Skeletal muscle satellite cell (primary cell): ENCODE data around the gene CRADD.

Source experiments
- H3K27me3 ChIP-seq: 2 replicates; pipeline ENCODE4 v1.7.0; 2013; ENCODE audit warnings: low read length; ENCODE audit not compliant: control insufficient read depth, insufficient read depth
- H3K36me3 ChIP-seq: 2 replicates; pipeline ENCODE4 v1.7.0; 2013; ENCODE audit warnings: mild to moderate bottlenecking, control low read depth, low read length; ENCODE audit not compliant: insufficient read depth
- H3K4me1 ChIP-seq: 2 replicates; pipeline ENCODE4 v1.7.0; 2013; ENCODE audit warnings: low read length; ENCODE audit not compliant: control insufficient read depth, insufficient read depth
- H3K4me2 ChIP-seq: 2 replicates; pipeline ENCODE4 v1.7.0; 2013; ENCODE audit warnings: mild to moderate bottlenecking, low read length
- H3K4me3 ChIP-seq: 2 replicates; pipeline ENCODE4 v1.7.0; 2013; ENCODE audit warnings: low read length
- H3K9ac ChIP-seq: 2 replicates; pipeline ENCODE4 v1.7.0; 2013; ENCODE audit warnings: mild to moderate bottlenecking, low read depth, low read length, moderate library complexity
- H3K9me3 ChIP-seq: replicated peaks from 2 replicates; pipeline ENCODE4 v1.7.0; 2013; ENCODE audit warnings: mild to moderate bottlenecking, control low read depth, low read length

The CRADD gene

DNA sequence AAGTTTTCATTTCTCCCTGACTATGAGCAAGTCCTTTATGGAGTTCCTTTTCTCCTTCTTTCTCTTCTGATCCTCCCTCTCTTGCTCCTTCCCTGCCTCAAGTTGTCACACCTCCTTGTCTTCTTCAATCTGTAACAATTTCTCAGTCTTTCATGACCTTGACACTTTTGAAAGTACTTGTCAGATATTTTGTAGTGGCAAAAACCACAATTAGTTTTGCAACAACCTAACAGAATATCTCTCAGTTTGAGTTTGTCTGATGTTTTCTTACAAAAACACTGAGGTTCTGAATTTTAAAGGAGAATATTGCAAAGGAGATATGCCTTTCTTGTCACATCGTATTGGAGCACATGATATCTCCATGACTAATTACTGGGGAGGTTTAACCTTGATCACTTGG lies 4.1 kb upstream of the CRADD start:
- Histone ChIP-seq H3K4me1 (peaks cover 9% of the 10 kb centered on the region), H3K9me3 (no peaks in the 10 kb centered on the region), H3K4me3 (no peak overlapping the region), H3K9ac (no peak overlapping the region), H3K27me3 (no peaks in the 10 kb centered on the region), H3K4me2 (no peak overlapping the region), H3K36me3 (no peaks in the 10 kb centered on the region)

DNA sequence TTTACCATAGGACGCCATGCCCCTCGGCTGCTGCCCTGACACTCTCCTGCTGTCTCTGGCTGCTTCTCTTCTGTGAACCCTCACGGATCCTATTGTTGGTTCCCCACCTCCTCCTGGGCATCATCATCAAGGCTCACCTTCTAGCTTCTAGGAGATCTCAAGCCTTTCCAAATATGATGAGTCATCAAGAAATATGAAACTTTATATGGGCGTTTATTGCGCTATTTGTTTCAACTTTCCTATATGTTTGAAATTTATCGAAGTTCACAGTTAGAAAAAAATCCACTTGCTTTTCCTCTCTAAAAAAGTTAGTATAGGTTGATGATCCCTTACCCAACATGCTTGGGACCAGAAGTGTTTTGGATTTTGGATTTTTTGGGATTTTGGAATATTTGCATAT lies 2.8 kb upstream of the CRADD start:
- Histone ChIP-seq H3K9ac (no peak overlapping the region), H3K4me1 (peaks cover 14% of the 10 kb centered on the region), H3K4me3 (no peak overlapping the region), H3K4me2 (no peak overlapping the region), H3K27me3 (no peaks in the 10 kb centered on the region), H3K36me3 (no peaks in the 10 kb centered on the region), H3K9me3 (no peaks in the 10 kb centered on the region)

DNA sequence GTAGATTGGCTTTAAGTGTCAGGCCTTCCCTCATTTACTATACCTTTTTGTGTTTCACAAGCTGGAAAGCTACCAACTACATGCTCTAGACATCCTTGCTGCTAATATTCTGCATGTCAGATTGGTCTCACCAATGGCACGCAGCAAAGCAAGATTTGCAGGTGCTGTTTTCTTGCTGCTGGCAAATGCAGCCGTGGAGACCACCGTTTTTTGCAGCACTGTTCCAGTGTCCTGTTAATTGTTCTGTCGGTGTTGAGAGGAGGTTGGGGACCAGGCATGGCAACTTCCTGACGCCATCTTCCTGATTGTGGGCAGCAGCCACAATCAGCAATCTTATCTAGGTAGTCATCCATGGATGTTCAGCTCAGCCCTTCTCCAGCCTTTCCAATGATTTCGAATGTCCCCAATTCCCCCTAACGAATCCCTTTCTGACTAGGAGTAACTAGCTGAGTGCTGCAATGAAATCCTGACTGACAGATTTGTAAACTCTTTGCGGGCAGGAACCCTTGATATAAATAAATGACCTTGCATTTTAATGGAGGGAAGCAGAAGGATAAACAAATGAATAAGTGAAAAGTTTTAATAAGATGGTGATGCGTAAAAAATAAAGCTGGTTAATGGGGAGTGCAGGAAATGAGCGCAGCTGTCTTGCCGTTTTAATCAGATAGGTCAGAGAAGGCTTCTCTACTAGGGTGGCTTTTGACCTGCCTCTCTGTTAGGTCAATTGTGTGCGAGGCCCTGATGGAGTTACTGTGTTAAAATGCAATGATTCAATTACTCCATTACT lies 574 bp upstream of the CRADD start:
- H3K27me3 ChIP-seq, result no peaks in the 10 kb centered on the region
- H3K9me3 ChIP-seq, result no peaks in the 10 kb centered on the region
- H3K9ac ChIP-seq, result peak overlapping the region; percentile 94
- H3K4me3 ChIP-seq, result peak overlapping the region; percentile 86
- peak overlapping the region; percentile 93 for H3K4me2 ChIP-seq
- H3K36me3 ChIP-seq, result no peaks in the 10 kb centered on the region
- peaks cover 14% of the 10 kb centered on the region for H3K4me1 ChIP-seq

DNA sequence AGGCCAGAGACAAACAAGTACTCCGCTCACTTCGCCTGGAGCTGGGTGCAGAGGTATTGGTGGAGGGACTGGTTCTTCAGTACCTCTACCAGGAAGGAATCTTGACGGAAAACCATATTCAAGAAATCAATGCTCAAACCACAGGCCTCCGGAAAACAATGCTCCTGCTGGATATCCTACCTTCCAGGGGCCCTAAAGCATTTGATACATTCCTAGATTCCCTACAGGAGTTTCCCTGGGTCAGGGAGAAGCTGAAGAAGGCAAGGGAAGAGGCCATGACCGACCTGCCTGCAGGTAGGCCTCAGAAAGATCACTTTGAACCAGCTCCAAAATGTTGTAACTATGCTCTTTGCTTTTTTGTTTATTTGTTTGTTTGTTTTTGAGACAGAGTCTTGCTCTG lies 1.6 kb downstream of the CRADD start:
- peak overlapping the region; percentile 93 for H3K4me2 ChIP-seq
- H3K9ac ChIP-seq, result no peak overlapping the region
- peaks cover 23% of the 10 kb centered on the region for H3K4me1 ChIP-seq
- H3K9me3 ChIP-seq, result no peaks in the 10 kb centered on the region
- no peaks in the 10 kb centered on the region for H3K36me3 ChIP-seq
- no peak overlapping the region for H3K4me3 ChIP-seq
- no peaks in the 10 kb centered on the region for H3K27me3 ChIP-seq

DNA sequence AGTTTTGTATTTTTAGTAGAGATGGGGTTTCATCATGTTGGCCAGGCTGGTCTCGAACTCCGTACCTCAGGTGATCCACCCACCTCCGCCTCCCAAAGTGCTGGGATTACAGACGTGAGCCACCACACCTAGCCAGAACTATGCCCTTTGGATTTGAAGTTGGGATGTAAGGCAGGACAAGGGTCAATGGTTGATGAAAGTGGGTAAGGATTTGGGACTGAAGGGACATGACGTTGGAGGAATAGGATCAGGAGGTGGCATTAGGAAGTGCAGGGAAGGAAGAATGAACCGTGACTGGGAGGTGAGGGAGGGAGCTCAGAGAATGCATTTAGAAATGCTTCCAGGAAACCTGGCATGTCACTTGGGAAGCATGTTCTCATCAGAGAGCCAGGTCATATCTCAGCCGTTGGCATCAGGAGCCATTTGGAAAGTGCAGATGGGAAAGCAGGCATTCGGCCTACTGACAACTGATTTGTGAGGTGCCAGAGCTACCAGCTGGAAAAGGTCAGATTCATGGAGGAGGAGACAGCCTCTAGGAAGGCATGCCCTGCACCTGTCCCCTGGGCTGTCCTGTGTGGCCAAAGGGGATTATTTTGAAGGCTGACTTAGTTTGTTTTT lies 2.2 kb downstream of the CRADD start:
- H3K27me3 ChIP-seq, result no peaks in the 10 kb centered on the region
- no peaks in the 10 kb centered on the region for H3K9me3 ChIP-seq
- peaks cover 23% of the 10 kb centered on the region for H3K4me1 ChIP-seq
- H3K9ac ChIP-seq, result no peak overlapping the region
- H3K4me3 ChIP-seq, result no peak overlapping the region
- H3K4me2 ChIP-seq, result no peak overlapping the region
- H3K36me3 ChIP-seq, result no peaks in the 10 kb centered on the region

DNA sequence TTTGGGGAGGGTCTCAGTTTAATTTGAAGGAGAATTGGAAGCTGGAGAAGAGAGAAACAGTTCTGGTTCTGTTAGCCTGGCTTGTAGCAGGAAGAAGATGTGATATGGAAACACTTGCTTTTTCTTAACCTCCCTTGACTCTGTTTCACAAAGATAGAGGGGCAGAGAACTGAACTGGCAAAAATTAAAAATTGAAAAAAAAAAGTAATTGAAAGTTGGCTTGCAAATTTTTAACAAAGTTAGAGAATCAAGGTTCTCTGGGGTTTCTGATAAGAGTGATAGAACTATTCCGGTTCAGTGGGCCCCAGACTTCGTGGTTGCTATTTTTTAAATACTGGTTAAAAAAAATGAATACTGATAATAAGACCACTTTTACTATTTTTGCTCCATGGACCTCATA lies 2.8 kb downstream of the CRADD start:
- H3K4me3 ChIP-seq, result no peak overlapping the region
- H3K9me3 ChIP-seq, result no peaks in the 10 kb centered on the region
- H3K27me3 ChIP-seq, result no peaks in the 10 kb centered on the region
- H3K36me3 ChIP-seq, result no peaks in the 10 kb centered on the region
- no peak overlapping the region for H3K4me2 ChIP-seq
- peaks cover 28% of the 10 kb centered on the region for H3K4me1 ChIP-seq
- H3K9ac ChIP-seq, result no peak overlapping the region

DNA sequence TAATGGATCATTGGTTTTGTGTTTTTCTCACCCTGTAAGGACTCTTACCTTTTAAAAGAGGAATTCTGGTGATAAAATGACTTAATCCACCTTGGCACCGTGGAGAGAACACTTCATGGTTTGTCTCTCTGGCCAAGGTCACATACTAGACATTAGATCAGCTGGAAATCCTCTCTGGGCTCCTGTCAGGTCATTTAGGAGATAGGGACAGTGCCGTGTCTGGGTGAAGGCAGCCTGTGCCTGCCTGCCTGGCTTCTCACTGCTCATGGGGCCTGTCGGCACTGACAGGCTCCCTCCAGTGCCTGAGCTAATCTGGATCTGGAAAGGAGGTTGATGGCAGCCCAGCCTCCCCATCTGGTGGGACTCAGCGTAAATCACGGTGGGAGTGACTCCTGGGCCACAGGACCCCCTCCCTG lies 5.7 kb downstream of the CRADD start:
- peak overlapping the region; percentile 49 for H3K4me2 ChIP-seq
- peaks cover 23% of the 10 kb centered on the region for H3K4me1 ChIP-seq
- H3K36me3 ChIP-seq, result no peaks in the 10 kb centered on the region
- no peaks in the 10 kb centered on the region for H3K9me3 ChIP-seq
- H3K9ac ChIP-seq, result no peak overlapping the region
- no peaks in the 10 kb centered on the region for H3K27me3 ChIP-seq
- no peak overlapping the region for H3K4me3 ChIP-seq

DNA sequence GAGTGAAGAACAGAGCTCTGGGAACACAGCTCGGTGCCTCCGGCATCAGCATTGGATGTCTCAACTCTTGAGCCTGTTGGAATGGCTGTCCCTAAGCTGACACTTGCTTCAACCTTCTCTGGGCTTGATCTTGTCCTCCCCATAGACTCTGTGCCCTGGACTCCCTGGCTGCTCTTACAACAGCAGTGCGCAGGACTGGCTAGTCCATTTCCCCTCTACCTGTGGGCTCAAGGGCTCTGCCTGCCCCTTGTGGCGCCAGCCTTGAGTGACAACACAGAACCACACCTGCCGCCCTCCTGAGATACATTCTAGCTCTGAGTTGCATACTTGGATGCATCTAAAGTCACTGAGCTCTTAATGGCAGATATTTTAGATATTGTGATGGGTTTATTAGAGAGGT lies 6.2 kb downstream of the CRADD start:
- Histone ChIP-seq H3K4me2 (peak overlapping the region; percentile 49), H3K36me3 (no peaks in the 10 kb centered on the region), H3K4me3 (no peak overlapping the region), H3K27me3 (no peaks in the 10 kb centered on the region), H3K9ac (no peak overlapping the region), H3K9me3 (no peaks in the 10 kb centered on the region), H3K4me1 (peaks cover 17% of the 10 kb centered on the region)

DNA sequence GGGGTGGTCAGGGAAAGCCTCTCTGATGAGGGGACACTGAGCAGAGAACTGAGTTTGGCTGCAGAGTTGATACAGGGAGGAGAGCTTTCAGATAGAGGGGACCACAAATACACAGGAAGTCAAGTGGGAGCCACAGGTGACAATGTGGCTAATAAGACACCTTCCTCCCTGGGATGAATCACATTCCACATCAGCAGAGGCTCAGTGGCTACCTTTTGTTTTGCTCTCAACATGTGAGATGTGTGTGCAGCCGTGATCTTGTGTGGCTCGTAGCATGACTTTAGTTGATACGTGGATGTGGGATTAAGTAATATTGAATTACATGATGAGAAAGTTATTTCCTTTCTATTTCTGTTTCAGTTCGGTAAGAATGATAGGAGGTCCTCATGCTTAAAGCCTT lies 7.5 kb downstream of the CRADD start:
- H3K4me1 ChIP-seq, result peaks cover 15% of the 10 kb centered on the region
- peak overlapping the region; percentile 40 for H3K4me2 ChIP-seq
- H3K4me3 ChIP-seq, result peak overlapping the region; percentile 34
- H3K36me3 ChIP-seq, result no peaks in the 10 kb centered on the region
- no peak overlapping the region for H3K9ac ChIP-seq
- H3K27me3 ChIP-seq, result no peaks in the 10 kb centered on the region
- H3K9me3 ChIP-seq, result no peaks in the 10 kb centered on the region

DNA sequence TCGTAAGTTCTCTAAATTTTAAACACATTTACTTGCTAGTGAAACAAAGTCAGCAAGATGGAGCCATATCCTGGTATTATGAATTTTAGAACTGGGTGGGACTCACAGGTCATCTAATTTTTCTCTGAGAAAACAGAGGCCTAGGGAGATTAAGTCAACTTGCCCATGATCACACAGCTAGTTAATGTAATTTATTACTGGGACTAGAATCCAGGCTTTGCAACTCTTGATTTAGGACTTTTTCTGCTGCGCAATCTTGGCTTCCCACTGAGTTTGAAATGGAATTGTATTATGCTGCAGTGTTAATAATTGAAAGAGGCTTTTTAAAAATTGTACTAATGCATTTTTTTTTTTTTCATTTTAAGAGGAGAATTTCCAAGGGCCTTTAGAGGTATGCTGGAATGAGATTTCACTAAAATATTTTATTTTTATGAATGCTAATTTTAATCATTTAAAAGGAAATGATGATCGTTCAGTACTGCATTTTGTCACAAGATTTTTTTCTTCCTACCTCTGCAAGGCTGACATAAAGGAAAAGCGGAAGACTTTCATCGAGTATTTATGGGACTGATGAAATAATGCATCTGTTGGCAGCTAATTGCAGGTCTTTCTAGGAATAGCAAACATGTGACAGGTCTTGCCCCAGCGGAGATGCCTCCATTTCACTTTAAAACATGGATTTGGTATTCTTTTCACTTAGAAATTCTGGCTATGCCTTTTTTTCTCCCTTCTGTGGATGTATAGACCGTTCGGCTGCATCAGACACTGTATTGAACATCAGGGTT lies 9.6 kb downstream of the CRADD start:
- H3K9ac ChIP-seq, result no peak overlapping the region
- H3K4me2 ChIP-seq, result no peak overlapping the region
- peaks cover 15% of the 10 kb centered on the region for H3K4me1 ChIP-seq
- H3K4me3 ChIP-seq, result no peak overlapping the region
- H3K9me3 ChIP-seq, result no peaks in the 10 kb centered on the region
- no peaks in the 10 kb centered on the region for H3K27me3 ChIP-seq
- no peaks in the 10 kb centered on the region for H3K36me3 ChIP-seq

DNA sequence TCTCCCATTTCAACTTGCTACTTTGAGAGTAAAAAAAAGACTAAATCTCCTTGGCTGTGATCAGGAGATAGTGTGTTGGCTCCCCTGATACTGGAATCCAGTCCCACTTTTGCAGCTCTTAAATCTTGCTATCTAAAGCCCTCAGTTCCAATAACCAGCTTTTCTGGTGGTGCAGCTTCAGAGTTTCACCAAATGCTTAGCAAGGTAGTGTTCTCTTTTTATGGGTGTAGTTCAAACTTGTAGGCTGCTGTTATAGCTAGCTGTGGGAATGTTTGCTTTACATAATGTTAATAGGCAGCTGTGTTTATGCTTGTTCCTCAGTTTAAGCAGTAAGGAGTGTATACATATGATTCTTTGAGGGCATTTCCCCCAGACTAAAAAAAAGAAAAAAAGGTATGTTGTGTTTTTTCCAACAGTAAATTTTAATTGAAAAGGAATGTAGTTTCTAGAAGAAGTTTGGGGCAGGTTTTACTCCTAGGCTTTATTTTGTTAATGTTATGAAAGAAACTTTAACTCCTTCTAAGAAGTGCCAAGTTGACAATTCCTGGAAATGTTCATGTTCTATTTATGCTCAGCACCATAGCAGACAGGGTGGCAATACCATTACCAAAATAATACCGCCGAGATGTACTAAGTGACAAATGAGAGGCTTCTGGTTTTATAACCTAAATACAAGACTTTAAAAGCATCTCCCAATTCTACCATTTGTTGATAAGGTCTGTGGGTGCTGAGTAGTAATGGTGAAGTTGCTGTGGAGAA lies 12.1 kb downstream of the CRADD start:
- H3K4me2 ChIP-seq, result no peak overlapping the region
- H3K27me3 ChIP-seq, result no peaks in the 10 kb centered on the region
- no peaks in the 10 kb centered on the region for H3K36me3 ChIP-seq
- H3K9me3 ChIP-seq, result no peaks in the 10 kb centered on the region
- no peak overlapping the region for H3K9ac ChIP-seq
- no peak overlapping the region for H3K4me3 ChIP-seq
- H3K4me1 ChIP-seq, result peaks cover 6% of the 10 kb centered on the region
